ACC112 (cell line): ENCODE data around the gene SLC15A4.

Experiments used
- H2AFZ ChIP-seq: fragments of 200-600 bp; sonication (generic); one replicate; pipeline ENCODE4 v1.6.0; 2017; ENCODE audit warnings: antibody characterized with exemption, low read length; ENCODE audit not compliant: unreplicated experiment
- H3K27ac ChIP-seq: fragments of 200-600 bp; sonication (generic); 2 replicates; pipeline ENCODE4 v1.5.1; 2014; ENCODE audit warnings: low read depth, mild to moderate bottlenecking, antibody characterized with exemption, low read length, moderate library complexity
- H3K27me3 ChIP-seq: fragments of 200-600 bp; sonication (generic); 2 replicates; pipeline ENCODE4 v1.6.1; 2014; ENCODE audit warnings: mild to moderate bottlenecking, antibody characterized with exemption, low read length, moderate library complexity, mixed read lengths; ENCODE audit not compliant: insufficient read depth
- H3K36me3 ChIP-seq: fragments of 200-600 bp; sonication (generic); 2 replicates; pipeline ENCODE4 v1.6.1; 2016; ENCODE audit warnings: mild to moderate bottlenecking, antibody characterized with exemption, low read length, moderate library complexity, mixed read lengths; ENCODE audit not compliant: insufficient read depth
- H3K4me1 ChIP-seq: fragments of 200-600 bp; sonication (generic); one replicate; pipeline ENCODE4 v1.6.1; 2016; ENCODE audit warnings: low read length, mixed read lengths; ENCODE audit not compliant: insufficient read depth, unreplicated experiment, control insufficient read depth
- H3K4me3 ChIP-seq: fragments of 200-600 bp; sonication (generic); 2 replicates; pipeline ENCODE4 v1.5.1; 2014; ENCODE audit warnings: mild to moderate bottlenecking, low read depth, low read length
- H3K79me2 ChIP-seq: fragments of 200-600 bp; sonication (generic); one replicate; pipeline ENCODE4 v1.6.0; 2016; ENCODE audit warnings: low read length; ENCODE audit not compliant: control insufficient read depth, unreplicated experiment, insufficient read depth

SLC15A4 gene

DNA sequence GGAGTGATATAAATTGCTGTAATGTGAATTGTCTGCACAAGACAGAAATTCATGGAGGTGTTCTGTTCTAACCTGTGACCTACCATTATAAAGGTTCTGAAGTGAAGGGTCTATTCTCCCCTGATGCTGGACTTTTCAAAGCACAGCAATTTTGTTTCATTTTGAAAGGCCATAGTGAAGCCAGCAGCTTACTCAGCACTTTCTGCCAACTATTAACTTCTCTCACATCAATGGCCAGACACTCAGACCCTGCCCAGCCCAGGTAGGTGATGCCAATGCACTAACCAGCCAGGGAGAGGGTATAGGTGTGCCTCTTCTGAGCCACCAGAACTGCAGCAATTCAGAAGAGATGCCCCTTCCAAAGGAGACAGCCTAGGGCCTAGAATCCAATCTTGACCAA lies 43.9 kb downstream of the SLC15A4 start:
- no peak overlapping the region for H2AFZ ChIP-seq
- H3K27me3 ChIP-seq = peaks cover 5% of the 10 kb centered on the region
- no peak overlapping the region for H3K27ac ChIP-seq
- no peaks in the 10 kb centered on the region for H3K36me3 ChIP-seq
- H3K79me2 ChIP-seq = no peaks in the 10 kb centered on the region
- no peak overlapping the region for H3K4me3 ChIP-seq
- H3K4me1 ChIP-seq = no peaks in the 10 kb centered on the region

GRCh38 chr12:128772249-128772648 lies 51.5 kb downstream of the SLC15A4 start:
- Histone ChIP-seq H3K4me1 (no peaks in the 10 kb centered on the region), H3K36me3 (no peaks in the 10 kb centered on the region), H3K27me3 (peaks cover 13% of the 10 kb centered on the region; the same call in 1 of the 2 replicates), H3K4me3 (no peak overlapping the region), H2AFZ (no peak overlapping the region), H3K27ac (no peak overlapping the region), H3K79me2 (no peaks in the 10 kb centered on the region)

- no peaks in the 10 kb centered on the region for H3K4me1 ChIP-seq
Measured at GRCh38 chr12:128771681-128772080, 52.1 kb downstream of the SLC15A4 start.

DNA sequence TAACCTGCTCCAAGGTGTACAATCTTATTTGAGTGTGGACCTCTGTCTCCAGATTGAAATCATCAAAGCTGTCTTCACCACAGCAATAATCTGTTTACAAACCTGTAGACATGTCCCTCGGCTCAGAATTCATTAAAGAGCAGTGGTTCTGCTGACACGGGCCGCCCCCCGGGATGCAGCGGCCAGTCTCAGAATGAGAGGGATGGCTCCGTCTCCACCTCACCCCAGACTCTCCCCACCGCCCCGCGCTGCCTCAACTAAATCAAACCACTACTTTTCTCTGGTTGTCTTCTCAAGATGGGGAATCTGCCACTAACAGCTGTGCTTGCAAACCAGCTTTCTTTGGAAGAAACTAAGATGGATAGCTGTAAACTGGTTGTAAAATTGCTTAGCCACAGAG lies 56.2 kb downstream of the SLC15A4 start:
- Histone ChIP-seq H3K36me3 (no peaks in the 10 kb centered on the region), H3K27ac (no peak overlapping the region), H2AFZ (no peak overlapping the region), H3K4me1 (no peaks in the 10 kb centered on the region), H3K79me2 (no peaks in the 10 kb centered on the region), H3K27me3 (peaks cover 18% of the 10 kb centered on the region; the same call in 1 of the 2 replicates), H3K4me3 (no peak overlapping the region)

More at GRCh38 chr12:128771681-128772080, 52.1 kb downstream of the SLC15A4 start:
- H3K4me3 ChIP-seq = no peak overlapping the region
- peaks cover 15% of the 10 kb centered on the region; the same call in 1 of the 2 replicates for H3K27me3 ChIP-seq
- no peak overlapping the region for H3K27ac ChIP-seq
- no peaks in the 10 kb centered on the region for H3K79me2 ChIP-seq
- no peaks in the 10 kb centered on the region for H3K36me3 ChIP-seq
- H2AFZ ChIP-seq = no peak overlapping the region

GRCh38 chr12:128766738-128767501 lies 56.8 kb downstream of the SLC15A4 start:
- Histone ChIP-seq H2AFZ (no peak overlapping the region), H3K4me1 (no peaks in the 10 kb centered on the region), H3K27me3 (peaks cover 14% of the 10 kb centered on the region; the same call in 1 of the 2 replicates), H3K4me3 (no peak overlapping the region), H3K79me2 (no peaks in the 10 kb centered on the region), H3K27ac (no peak overlapping the region), H3K36me3 (no peaks in the 10 kb centered on the region)

- no peaks in the 10 kb centered on the region for H3K4me1 ChIP-seq
- H3K4me3 ChIP-seq = no peak overlapping the region
- H3K27me3 ChIP-seq = peaks cover 9% of the 10 kb centered on the region; the same call in 1 of the 2 replicates
- no peaks in the 10 kb centered on the region for H3K79me2 ChIP-seq
- H3K36me3 ChIP-seq = no peaks in the 10 kb centered on the region
- H3K27ac ChIP-seq = no peak overlapping the region
- H2AFZ ChIP-seq = no peak overlapping the region
Measured at GRCh38 chr12:128763395-128763794, 60.4 kb downstream of the SLC15A4 start.

DNA sequence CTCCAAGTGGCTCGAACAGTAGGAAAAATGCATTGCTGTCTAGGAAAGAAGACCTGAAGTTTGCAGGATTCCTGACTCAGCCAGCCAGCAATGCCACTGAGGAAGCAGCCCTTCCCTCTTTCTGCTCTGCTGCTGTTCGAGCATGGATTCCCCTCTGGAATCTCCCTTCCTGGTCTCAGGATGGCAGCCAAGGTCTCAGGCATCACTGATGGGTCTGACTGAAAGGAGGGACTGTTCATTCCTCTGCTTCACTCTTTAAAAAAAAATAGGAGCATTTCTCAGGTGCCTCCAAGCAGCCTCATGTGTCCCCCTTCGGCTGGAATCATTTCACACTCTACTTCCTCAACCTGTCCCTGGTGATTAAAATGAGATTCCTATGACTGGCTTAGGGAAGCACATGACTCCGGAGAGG lies 62.4 kb downstream of the SLC15A4 start:
- no peak overlapping the region for H3K27ac ChIP-seq
- no peaks in the 10 kb centered on the region for H3K36me3 ChIP-seq
- no peak overlapping the region for H3K4me3 ChIP-seq
- H3K79me2 ChIP-seq = no peaks in the 10 kb centered on the region
- no peaks in the 10 kb centered on the region for H3K4me1 ChIP-seq
- no peaks in the 10 kb centered on the region; the same call in 1 of the 2 replicates for H3K27me3 ChIP-seq
- no peak overlapping the region for H2AFZ ChIP-seq

DNA sequence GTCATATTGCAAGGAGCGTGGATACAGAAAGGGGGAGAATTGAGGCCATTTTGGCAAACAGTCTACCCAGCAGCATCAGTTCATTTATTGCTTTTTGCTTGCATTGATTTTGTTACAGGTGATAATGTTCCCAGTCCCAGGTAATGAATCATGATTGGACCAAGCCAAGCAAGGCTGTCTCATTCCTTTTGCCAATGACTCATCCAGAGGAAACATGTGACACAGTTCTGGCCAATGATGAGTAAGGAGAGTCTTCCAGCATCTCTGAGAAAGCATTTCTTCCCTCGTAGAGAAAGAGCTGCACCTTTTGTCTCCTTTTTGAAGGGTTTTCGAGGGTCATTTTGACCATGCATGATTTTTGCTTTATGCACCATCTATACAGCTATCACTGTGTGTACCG lies 68.2 kb downstream of the SLC15A4 start:
- Histone ChIP-seq H2AFZ (no peak overlapping the region), H3K27me3 (no peaks in the 10 kb centered on the region), H3K27ac (no peak overlapping the region), H3K79me2 (no peaks in the 10 kb centered on the region), H3K4me3 (no peak overlapping the region), H3K4me1 (no peaks in the 10 kb centered on the region), H3K36me3 (no peaks in the 10 kb centered on the region)

- no peaks in the 10 kb centered on the region for H3K4me1 ChIP-seq
- H3K79me2 ChIP-seq = no peaks in the 10 kb centered on the region
- no peak overlapping the region for H3K4me3 ChIP-seq
- no peaks in the 10 kb centered on the region for H3K36me3 ChIP-seq
- H3K27me3 ChIP-seq = no peaks in the 10 kb centered on the region
- H3K27ac ChIP-seq = no peak overlapping the region
- H2AFZ ChIP-seq = no peak overlapping the region
Measured at GRCh38 chr12:128754275-128754674, 69.5 kb downstream of the SLC15A4 start.

DNA sequence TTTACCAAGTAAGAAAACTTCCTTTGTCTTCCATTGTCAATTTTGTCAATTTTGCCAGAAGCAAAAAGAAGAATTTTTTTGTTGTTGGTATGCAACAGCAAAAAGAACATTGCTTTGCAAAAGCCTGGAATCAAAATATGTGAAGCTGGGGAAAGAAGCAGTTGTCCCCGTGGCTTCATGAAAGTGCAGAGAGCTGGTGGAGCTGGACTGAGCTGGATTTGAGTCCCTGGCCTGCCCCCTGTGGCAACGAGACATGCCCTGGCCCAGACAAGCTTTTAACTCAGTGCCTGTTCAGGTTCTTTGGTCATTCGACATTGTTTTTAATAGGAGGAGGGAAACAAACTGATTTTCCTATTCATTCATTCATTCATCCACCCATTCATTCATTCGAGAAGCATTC lies 70.3 kb downstream of the SLC15A4 start:
- Histone ChIP-seq H3K27me3 (no peaks in the 10 kb centered on the region), H3K79me2 (no peaks in the 10 kb centered on the region), H3K27ac (no peak overlapping the region), H3K36me3 (no peaks in the 10 kb centered on the region), H3K4me3 (no peak overlapping the region), H2AFZ (no peak overlapping the region), H3K4me1 (no peaks in the 10 kb centered on the region)

DNA sequence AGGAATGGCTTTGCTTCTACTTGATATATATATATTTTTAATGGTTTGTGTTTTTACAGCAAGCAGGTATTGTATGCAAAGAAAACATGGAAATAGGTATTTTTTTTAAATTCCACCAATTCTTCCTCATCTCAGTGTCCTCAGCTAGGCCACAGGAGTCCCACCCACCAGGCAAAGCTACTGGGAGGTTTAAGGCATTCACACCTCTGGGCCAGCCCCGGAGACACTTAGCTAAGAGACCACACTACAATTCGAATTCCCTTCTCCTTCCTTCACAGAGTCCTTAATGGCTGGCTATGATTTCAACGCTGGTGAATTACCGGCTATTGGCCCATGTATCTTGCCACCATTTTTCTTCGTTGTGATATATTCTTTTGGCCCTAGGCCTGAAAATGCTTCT lies 71.4 kb downstream of the SLC15A4 start:
- H3K4me1 ChIP-seq = no peaks in the 10 kb centered on the region

More for the DNA sequence above, 71.4 kb downstream of the SLC15A4 start:
- Histone ChIP-seq H3K27ac (no peak overlapping the region), H3K4me3 (no peak overlapping the region), H2AFZ (no peak overlapping the region), H3K27me3 (no peaks in the 10 kb centered on the region), H3K36me3 (no peaks in the 10 kb centered on the region), H3K79me2 (no peaks in the 10 kb centered on the region)
